WERI-Rb-1 (cell line): Measurements from ENCODE around the gene TNFAIP8.
"Not testable (repeated sequence)": the region's sequence is repeated elsewhere in the genome, so short reads cannot be mapped to it uniquely, and the experiment has no call there.

ENCODE experiments used
- DNase-seq: peaks from one replicate; pipeline ENCODE4 v3.0.0-alpha.2; 2020
- H3K27ac ChIP-seq: fragments of 250-450 bp; sonication (Bioruptor Pico); 2 replicates; pipeline ENCODE4 v1.5.1; 2020; ENCODE audit warnings: mild to moderate bottlenecking, moderate library complexity
- H3K27me3 ChIP-seq: fragments of 250-450 bp; sonication (Bioruptor Pico); 2 replicates; pipeline ENCODE4 v1.5.1; 2021; ENCODE audit warnings: mild to moderate bottlenecking, low read depth, moderate library complexity; ENCODE audit not compliant: insufficient read depth, severe bottlenecking
- H3K36me3 ChIP-seq: fragments of 250-450 bp; sonication (Bioruptor Pico); 2 replicates; pipeline ENCODE4 v1.5.1; 2020; ENCODE audit warnings: mild to moderate bottlenecking, moderate library complexity
- H3K4me3 ChIP-seq: 2 replicates; pipeline ENCODE4 v1.5.1; 2011; ENCODE audit warnings: low read depth, mild to moderate bottlenecking, control low read depth, low read length
- H3K9me3 ChIP-seq: fragments of 250-450 bp; sonication (Bioruptor Pico); 2 replicates; pipeline ENCODE4 v1.5.1; 2021; ENCODE audit warnings: mild to moderate bottlenecking, moderate library complexity; ENCODE audit not compliant: severe bottlenecking
- TF ChIP-seq, protein P1 (sequence below): IDR thresholded peaks from 2 replicates; pipeline ENCODE4 v1.5.1; 2011; ENCODE audit warnings: low read depth, mild to moderate bottlenecking, control low read depth, inconsistent platforms, low read length

Gene TNFAIP8

DNA sequence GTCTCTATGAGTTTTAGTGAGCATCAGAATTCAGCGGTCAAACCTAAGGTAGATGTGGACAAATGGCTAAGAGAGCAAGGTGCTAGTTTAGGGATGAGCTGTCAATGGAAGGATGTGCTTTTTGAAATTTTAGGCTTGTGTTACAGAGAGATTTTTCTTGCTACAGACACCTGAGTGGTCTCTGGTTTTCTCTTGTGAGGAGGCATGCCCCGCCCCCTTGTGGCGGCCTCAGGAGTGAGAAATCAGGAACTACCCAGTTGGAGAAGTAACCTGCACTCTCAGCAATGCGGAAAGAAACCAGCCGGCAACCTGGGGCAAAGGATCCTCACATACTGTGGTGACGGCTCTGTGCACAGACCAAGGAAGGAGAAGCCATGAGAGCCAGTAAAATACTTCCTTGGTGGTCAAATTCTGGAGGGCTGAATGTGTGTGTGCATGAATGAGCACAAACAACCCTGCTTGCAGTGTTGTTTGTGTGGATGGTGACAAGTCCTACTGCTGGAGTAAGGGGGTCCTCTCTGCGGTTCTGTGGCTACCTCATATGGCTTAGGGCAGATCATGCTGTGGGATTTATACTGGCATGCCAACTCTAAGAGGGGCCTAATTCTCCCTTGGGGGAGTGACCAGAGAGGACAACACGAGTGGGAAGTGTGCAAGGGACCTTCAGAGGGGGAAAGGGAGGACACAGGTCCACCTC, 79.8 kb downstream of the TNFAIP8 start:
- DNase-seq = peak; percentile 76
- no peaks in the 10 kb centered on the region for H3K27me3 ChIP-seq
- H3K9me3 ChIP-seq = peaks cover 4% of the 10 kb centered on the region
- no peak overlapping the region for H3K4me3 ChIP-seq
- H3K27ac ChIP-seq = no peak overlapping the region
- TF ChIP-seq, protein P1, sequence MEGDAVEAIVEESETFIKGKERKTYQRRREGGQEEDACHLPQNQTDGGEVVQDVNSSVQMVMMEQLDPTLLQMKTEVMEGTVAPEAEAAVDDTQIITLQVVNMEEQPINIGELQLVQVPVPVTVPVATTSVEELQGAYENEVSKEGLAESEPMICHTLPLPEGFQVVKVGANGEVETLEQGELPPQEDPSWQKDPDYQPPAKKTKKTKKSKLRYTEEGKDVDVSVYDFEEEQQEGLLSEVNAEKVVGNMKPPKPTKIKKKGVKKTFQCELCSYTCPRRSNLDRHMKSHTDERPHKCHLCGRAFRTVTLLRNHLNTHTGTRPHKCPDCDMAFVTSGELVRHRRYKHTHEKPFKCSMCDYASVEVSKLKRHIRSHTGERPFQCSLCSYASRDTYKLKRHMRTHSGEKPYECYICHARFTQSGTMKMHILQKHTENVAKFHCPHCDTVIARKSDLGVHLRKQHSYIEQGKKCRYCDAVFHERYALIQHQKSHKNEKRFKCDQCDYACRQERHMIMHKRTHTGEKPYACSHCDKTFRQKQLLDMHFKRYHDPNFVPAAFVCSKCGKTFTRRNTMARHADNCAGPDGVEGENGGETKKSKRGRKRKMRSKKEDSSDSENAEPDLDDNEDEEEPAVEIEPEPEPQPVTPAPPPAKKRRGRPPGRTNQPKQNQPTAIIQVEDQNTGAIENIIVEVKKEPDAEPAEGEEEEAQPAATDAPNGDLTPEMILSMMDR = peak; percentile 59
- no peaks in the 10 kb centered on the region for H3K36me3 ChIP-seq

DNA sequence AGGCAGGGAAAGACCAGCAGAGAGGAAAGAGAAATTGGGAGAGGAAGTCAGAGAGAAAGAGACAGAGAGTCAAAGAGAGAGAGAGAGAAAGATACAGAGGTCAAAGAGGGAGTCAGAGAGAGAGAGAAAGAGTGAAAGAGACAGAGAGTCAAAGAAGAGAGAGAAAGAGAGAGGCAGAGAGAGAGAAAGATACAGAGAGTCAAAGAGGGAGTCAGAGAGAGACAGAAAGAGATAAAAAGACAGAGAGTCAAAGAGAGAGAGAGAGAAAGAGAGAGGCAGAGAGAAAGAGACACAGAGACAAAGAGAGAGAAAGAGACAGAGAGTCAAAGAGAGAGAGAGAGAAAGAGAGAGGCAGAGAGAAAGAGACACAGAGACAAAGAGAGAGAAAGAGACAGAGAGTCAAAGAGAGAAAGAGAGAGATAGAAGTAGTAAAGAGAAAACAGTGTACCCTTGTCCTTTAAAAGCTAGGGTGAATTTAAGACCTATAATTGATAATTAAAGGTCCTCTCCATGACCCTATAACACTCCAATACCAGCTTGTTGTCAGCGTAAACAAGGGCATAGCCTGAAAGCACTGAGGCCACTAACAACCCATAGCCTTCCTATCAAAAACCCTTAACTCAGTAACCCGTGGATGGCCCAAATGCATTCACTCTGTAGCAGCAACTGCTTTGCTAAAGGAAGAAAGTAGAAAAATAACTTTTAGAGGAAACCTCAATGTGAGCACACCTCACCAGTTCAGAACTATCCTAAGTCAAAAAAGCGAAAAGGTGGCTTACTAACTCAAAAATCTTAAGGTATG, 82.2 kb downstream of the TNFAIP8 start:
- not testable (repeated sequence) for H3K27ac ChIP-seq, H3K36me3 ChIP-seq, H3K9me3 ChIP-seq, H3K27me3 ChIP-seq, H3K4me3 ChIP-seq, DNase-seq

DNA sequence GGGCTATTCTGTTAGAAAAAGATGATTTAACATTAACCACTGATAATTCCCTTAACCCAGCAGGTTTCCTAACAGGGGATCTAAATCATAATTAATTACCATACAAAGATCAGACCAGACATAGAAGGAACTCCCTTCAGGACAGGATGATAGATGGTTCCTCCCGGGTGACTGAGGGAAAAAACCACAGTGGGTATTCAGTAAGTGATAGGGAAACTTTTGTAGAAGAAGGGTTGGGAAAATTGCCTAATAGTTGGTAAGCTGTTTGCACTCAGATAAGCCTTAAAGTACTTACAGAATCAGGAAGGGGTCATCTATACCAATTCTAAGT, 82.7 kb downstream of the TNFAIP8 start:
- H3K4me3 ChIP-seq, H3K27ac ChIP-seq: not testable (repeated sequence)

DNA sequence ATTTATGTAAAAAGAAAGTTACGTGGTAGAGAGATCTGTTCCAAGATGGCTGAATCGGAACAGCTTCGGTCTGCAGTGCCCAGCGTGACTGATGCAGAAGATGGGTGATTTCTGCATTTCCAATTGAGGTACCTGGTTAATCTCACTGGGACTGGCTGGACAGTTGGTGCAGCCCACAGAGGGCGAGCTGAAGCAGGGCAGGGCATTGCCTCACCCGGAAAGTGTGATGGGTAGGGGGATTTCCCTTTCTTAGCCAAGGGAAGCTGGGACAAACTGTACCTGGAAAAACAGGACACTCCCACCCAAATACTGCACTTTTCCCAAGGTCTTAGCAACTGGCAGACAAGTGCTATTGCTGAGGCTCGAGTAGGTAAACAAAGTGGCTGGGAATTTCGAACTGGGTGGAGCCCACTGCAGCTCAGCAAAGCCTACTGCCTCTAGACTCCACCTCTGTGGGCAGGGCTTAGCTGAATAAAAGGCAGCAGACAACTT, 83.4 kb downstream of the TNFAIP8 start:
- TF ChIP-seq, protein P1 = no peak
- no peak for DNase-seq
- Histone ChIP-seq H3K36me3 (no peaks in the 10 kb centered on the region), H3K27me3 (no peaks in the 10 kb centered on the region), H3K4me3 (no peak overlapping the region), H3K27ac (no peak overlapping the region), H3K9me3 (no peaks in the 10 kb centered on the region)

More for the DNA sequence above, 82.7 kb downstream of the TNFAIP8 start:
- H3K36me3 ChIP-seq, H3K27me3 ChIP-seq, H3K9me3 ChIP-seq, DNase-seq: not testable (repeated sequence)

DNA sequence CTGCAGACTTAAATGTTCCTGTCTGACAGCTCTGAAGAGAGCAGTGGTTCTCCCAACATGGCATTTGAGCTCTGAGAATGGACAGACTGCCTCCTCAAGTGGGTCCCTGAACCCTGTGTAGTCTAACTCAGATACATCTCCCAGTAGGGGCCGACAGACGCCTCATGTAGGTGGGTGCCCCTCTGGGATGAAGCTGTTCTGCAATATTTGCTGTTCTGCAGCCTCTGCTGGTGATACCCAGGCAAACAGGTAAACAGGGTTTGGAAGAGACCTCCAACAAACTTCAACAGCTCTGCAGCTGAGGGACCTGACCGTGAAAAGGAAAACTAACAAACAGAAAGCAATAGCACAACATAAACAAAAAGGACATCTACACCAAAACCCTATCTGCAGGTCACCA, 83.8 kb downstream of the TNFAIP8 start:
- DNase-seq, H3K4me3 ChIP-seq, H3K36me3 ChIP-seq, H3K27me3 ChIP-seq, H3K9me3 ChIP-seq, H3K27ac ChIP-seq: not testable (repeated sequence)

DNA sequence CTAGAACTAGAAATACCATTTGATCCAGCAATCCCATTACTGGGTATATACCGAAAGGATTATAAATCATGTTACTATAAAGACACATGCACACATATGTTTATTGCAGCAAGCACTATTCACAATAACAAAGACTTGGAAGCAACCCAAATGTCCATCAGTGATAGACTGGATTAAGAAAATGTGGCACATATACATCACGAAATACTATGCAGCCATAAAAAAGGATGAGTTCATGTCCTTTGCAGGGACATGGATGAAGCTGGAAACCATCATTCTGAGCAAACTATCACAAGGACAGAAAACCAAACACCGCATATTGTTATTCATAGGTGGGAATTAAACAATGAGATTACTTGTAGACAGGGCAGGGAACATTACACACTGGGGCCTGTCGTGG, 88.8 kb downstream of the TNFAIP8 start:
- not testable (repeated sequence) for H3K27me3 ChIP-seq, DNase-seq, H3K4me3 ChIP-seq, H3K36me3 ChIP-seq, H3K9me3 ChIP-seq, H3K27ac ChIP-seq

DNA sequence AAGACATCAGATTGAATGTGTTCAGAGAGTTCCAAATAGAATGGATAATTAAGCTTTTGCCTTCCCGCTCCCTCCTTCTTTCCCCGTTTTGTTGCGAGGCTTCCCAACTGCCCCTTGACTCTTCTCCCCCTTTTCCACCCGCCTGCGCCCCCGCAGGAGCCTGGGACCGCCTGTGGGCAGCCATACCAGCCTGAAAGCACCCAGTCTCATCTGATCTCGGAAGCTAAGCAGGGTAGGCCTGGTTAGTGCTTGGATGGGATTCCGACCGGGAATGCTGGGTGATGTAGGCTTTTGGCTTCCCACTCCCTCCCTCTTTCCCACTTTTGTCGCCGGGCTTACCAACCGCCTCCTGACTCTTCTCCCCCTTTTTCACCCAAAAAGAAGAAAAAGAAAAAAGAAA, 89.7 kb downstream of the TNFAIP8 start:
- Histone ChIP-seq H3K4me3 (no peak overlapping the region), H3K9me3 (peaks cover 8% of the 10 kb centered on the region), H3K27me3 (no peaks in the 10 kb centered on the region), H3K27ac (no peak overlapping the region), H3K36me3 (no peaks in the 10 kb centered on the region)
- TF ChIP-seq, protein P1 = no peak
- DNase-seq = no peak
